Liver (tissue), 3 donors: ENCODE measurements around the gene RASA1.

Experiments used
- CTCF ChIP-seq: fragments of 150-350 bp; IDR thresholded peaks from 2 replicates; pipeline ENCODE4 v1.5.1; 2017; ENCODE audit warnings: improper control_type of control experiment, low read depth, low read length; ENCODE audit not compliant: missing input control
- RXRA ChIP-seq, 2 donors: IDR thresholded peaks; 2 replicates each; pipeline ENCODE4 v1.6.1; 2017 to 2018; ENCODE audit warnings: antibody characterized with exemption in 2 of 2, mild to moderate bottlenecking in 1 of 2
- donor health status: healthy.
- donor health status: healthy.

GRCh38 chr5:87243161-87243844 lies 24.4 kb upstream of the RASA1 start:
- TF ChIP-seq CTCF, result no peak
- no peak for TF ChIP-seq RXRA (IDR thresholded peaks at IDR 0.05)
